Esophagus muscularis mucosa (tissue), 4 donors: Measurements from ENCODE around the gene PGBD5. TPM values are rescaled to one million over a fixed set of nuclear protein-coding genes. Genes with fewer than 3 reads are reported as not detected.

Experiments used
- DNase-seq: peaks from one replicate; pipeline ENCODE4 v3.0.0-alpha.2; 2017; ENCODE audit errors: extremely low spot score
- H3K27ac ChIP-seq, 4 donors: fragments of 200-600 bp; sonication (generic); replicated peaks in 1 of 4; 1 replicate in 3 of 4; 2 replicates in 1 of 4; pipeline ENCODE4 v1.5.1; 2016 to 2019; ENCODE audit warnings: mild to moderate bottlenecking in 1 of 4
- H3K27me3 ChIP-seq, 4 donors: fragments of 200-600 bp; sonication (generic); one replicate each; pipeline versions ENCODE4 v1.5.1 to v1.6.0; 2016 to 2019
- H3K36me3 ChIP-seq, 4 donors: fragments of 200-600 bp; sonication (generic); one replicate each; pipeline ENCODE4 v1.5.1; 2016 to 2019
- H3K4me1 ChIP-seq, 4 donors: fragments of 200-600 bp; sonication (generic); one replicate each; pipeline ENCODE4 v1.5.1; 2016 to 2019
- H3K4me3 ChIP-seq, 4 donors: fragments of 200-600 bp; sonication (generic); 1 replicate in 2 of 4; 2 replicates in 2 of 4; pipeline ENCODE4 v1.5.1; 2016 to 2019; ENCODE audit warnings: mild to moderate bottlenecking in 4 of 4, moderate library complexity in 1 of 4
- H3K9me3 ChIP-seq, 4 donors: fragments of 200-600 bp; sonication (generic); 1 replicate in 3 of 4; 2 replicates in 1 of 4; pipeline ENCODE4 v1.5.1; 2016 to 2019
- EP300 ChIP-seq: sonication (generic); formaldehyde crosslinking; IDR thresholded peaks from one replicate; pipeline ENCODE4 v1.6.1; 2017; ENCODE audit warnings: antibody characterized with exemption
- POLR2A ChIP-seq: fragments of 450-650 bp; IDR thresholded peaks from one replicate; pipeline ENCODE4 v1.6.1; 2017; ENCODE audit warnings: antibody characterized with exemption, moderate library complexity, mild to moderate bottlenecking, low read depth
- POLR2AphosphoS5 ChIP-seq, 2 donors: sonication (generic); formaldehyde crosslinking; IDR thresholded peaks; one replicate each; pipeline ENCODE4 v1.6.1; 2017; ENCODE audit warnings: antibody characterized with exemption in 2 of 2
- WGBS: methylation state at CpG from one replicate; pipeline ENCODE4 v1.1.5; 2018; 5-methylcytosine and 5-hydroxymethylcytosine counted together
- intact Hi-C: fragments of 100-400 bp; cut with DNase I; formaldehyde crosslinking; loops from one replicate; pipeline ENCODE4 v1.15.1; 2023
- total RNA-seq, 4 donors: library from RNA; depleted of rRNA; stranded (reverse); fragments of >200 nt; gene quantifications; one replicate each; pipeline versions ENCODE4 v1.1.0 to v1.2.1, GENCODE V29; 2016
- TF ChIP-seq, protein P1 (sequence below), 3 experiments: fragments of 200-600 bp in 2 of 3; fragments of 450-650 bp in 1 of 3; sonication (generic) in 2 of 3; IDR thresholded peaks; one replicate each; pipeline ENCODE4 v1.5.1; 2017 to 2019; ENCODE audit warnings: antibody characterized with exemption in 3 of 3, mild to moderate bottlenecking in 2 of 3, moderate library complexity in 1 of 3

PGBD5 gene
- total RNA-seq, 4 donors from 2014 or later: 0.19 to 1.2 (median 0.62) TPM

DNA sequence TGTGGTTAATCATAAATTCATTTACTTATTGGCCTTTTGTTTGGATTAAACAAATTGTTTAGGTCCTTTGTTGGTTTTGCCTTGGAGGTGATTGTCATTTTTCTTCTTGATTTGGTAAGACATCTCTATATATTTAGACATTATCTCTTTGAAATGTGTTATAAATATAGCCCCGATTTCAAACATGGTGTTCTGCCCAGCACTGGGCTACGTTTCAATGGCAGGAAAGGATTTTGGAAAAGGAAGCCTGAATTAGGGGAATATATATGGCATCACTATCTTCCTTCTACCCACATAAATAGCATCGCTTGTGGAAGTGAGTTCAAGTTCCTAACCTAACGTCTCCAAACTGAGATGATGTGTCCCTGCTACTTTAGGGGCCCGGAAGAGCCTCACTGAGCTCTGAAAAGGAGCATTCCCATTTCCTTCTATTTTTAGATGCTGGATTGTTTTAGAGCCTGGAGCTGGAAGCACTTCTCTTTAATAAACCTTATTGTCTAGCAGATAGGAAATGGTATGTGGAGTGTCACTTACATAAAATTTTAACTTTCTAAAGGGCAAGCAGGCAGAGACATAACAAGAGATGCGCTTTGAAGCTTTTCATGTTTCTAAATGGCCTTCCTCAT is 39.4 kb downstream of the PGBD5 start:
- peaks cover 0 to 8% (median 0%) of the 10 kb centered on the region in 4 donors for H3K4me1 ChIP-seq
- H3K27ac ChIP-seq: no peak overlapping the region
- no peak for DNase-seq
- WGBS: 62% methylated on average over 6 of the region's 6 CpGs
- intact Hi-C loops: no loop called here
- no peaks in the 10 kb centered on the region for H3K36me3 ChIP-seq
- no peak for TF ChIP-seq EP300
- H3K4me3 ChIP-seq: no peak overlapping the region
- no peaks in the 10 kb centered on the region for H3K27me3 ChIP-seq
- no peaks in the 10 kb centered on the region for H3K9me3 ChIP-seq

DNA sequence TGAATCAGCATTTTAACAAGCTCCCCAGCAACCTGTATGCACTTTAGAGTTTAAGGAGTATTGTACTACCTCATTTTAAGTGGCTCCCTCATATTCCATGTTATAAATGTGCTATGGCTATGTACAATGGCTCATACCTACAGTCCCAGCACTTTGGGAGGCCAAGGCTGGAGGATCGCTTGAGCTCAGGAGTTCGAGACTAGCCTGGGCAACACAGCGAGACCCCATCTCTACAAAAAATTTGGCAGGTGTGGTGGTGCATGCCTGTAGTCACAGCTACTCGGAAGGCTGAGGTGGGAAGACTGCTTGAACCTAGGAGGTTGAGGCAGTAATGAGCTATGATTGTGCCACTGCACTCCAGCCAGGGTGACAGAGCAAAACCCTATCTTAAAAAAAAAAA is 40.2 kb downstream of the PGBD5 start:
- H3K27ac ChIP-seq: no peak overlapping the region
- H3K36me3 ChIP-seq: no peaks in the 10 kb centered on the region
- WGBS: 93% methylated on average over 4 of the region's 4 CpGs
- no peaks in the 10 kb centered on the region for H3K27me3 ChIP-seq
- H3K4me3 ChIP-seq: no peak overlapping the region
- H3K9me3 ChIP-seq: no peaks in the 10 kb centered on the region
- DNase-seq: no peak
- intact Hi-C loops: no loop called here
- TF ChIP-seq EP300 (no peak), POLR2A (no peak), POLR2AphosphoS5 (IDR thresholded peaks at IDR 0.05) (no peak)
- TF ChIP-seq, protein P1, sequence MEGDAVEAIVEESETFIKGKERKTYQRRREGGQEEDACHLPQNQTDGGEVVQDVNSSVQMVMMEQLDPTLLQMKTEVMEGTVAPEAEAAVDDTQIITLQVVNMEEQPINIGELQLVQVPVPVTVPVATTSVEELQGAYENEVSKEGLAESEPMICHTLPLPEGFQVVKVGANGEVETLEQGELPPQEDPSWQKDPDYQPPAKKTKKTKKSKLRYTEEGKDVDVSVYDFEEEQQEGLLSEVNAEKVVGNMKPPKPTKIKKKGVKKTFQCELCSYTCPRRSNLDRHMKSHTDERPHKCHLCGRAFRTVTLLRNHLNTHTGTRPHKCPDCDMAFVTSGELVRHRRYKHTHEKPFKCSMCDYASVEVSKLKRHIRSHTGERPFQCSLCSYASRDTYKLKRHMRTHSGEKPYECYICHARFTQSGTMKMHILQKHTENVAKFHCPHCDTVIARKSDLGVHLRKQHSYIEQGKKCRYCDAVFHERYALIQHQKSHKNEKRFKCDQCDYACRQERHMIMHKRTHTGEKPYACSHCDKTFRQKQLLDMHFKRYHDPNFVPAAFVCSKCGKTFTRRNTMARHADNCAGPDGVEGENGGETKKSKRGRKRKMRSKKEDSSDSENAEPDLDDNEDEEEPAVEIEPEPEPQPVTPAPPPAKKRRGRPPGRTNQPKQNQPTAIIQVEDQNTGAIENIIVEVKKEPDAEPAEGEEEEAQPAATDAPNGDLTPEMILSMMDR (IDR thresholded peaks at IDR 0.05): no peak
- peaks cover 0 to 8% (median 0%) of the 10 kb centered on the region in 4 donors for H3K4me1 ChIP-seq

DNA sequence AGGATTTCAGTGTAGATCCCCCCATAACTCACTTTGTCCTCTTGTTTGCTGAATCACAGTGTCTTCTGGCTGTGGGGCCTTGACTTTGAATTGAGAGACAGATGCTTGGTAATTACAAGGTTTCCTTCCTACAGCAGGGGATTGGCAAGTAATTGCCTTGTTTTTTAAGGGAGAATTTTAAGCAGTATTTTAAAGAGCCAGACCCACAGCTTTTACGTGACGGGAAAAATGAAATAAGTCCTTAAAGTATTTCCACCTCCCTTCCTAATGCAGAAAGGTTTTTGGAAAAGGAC is 41.0 kb downstream of the PGBD5 start:
- H3K27ac ChIP-seq: no peak overlapping the region

DNA sequence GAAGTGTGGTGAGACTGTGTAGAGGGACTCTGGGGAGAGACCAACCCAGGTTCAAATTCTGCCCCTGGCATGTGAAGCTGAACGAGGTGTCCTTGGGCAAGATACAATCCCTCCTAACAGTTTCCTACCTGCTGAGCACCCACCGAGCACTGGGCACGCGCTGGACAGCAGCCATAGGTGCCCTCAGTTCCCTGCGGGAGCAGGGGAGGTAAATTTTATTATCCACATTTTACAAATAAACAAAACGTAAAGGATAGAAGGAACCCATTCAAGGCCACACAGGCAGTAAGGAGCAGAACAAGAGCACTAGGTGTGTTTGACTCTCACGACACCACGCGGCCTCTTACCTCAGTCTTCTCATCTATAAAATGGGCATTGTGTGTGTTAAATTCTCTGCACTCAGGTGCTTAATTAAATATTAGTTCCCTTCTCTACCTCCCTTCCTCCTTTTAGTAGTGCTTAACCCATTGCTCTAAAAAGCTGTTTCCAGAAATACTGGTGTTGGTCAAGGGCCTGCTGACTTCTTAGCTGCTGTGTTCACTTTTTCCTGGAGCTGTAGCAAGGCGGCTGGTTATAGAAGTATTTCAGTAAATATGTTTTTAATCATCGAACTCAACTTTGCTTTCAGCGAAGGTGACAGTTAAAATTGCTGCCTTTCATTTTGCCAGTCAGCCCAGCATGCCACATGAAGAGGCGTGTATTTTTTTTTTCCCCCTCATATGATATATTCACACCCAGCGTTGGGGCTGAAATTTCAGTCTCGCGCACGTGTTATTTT is 41.6 kb downstream of the PGBD5 start:
- Histone ChIP-seq H3K4me1 (peaks cover 0 to 8% (median 0%) of the 10 kb centered on the region in 4 donors), H3K9me3 (peaks cover 0 to 10% (median 9%) of the 10 kb centered on the region in 4 donors), H3K4me3 (no peak overlapping the region), H3K27ac (no peak overlapping the region), H3K27me3 (peaks cover 0 to 6% (median 0%) of the 10 kb centered on the region in 4 donors), H3K36me3 (no peaks in the 10 kb centered on the region)
- intact Hi-C loops: no loop called here
- TF ChIP-seq POLR2A (no peak), POLR2AphosphoS5 (IDR thresholded peaks at IDR 0.05) (no peak), EP300 (no peak)
- TF ChIP-seq, protein P1 (IDR thresholded peaks at IDR 0.05): no peak
- WGBS: 85% methylated on average over 17 of the region's 17 CpGs
- DNase-seq: no peak

More for the DNA sequence above, 41.0 kb downstream of the PGBD5 start:
- TF ChIP-seq, protein P1 (IDR thresholded peaks at IDR 0.05): no peak
- TF ChIP-seq POLR2AphosphoS5 (IDR thresholded peaks at IDR 0.05) (no peak), EP300 (no peak), POLR2A (no peak)
- intact Hi-C loops: no loop called here
- H3K36me3 ChIP-seq: no peaks in the 10 kb centered on the region
- no peak for DNase-seq
- H3K4me3 ChIP-seq: no peak overlapping the region
- peaks cover 0 to 5% (median 3%) of the 10 kb centered on the region in 4 donors for H3K9me3 ChIP-seq
- peaks cover 0 to 8% (median 0%) of the 10 kb centered on the region in 4 donors for H3K4me1 ChIP-seq
- 83% methylated on average over 2 of the region's 2 CpGs for WGBS
- peaks cover 0 to 6% (median 0%) of the 10 kb centered on the region in 4 donors for H3K27me3 ChIP-seq

DNA sequence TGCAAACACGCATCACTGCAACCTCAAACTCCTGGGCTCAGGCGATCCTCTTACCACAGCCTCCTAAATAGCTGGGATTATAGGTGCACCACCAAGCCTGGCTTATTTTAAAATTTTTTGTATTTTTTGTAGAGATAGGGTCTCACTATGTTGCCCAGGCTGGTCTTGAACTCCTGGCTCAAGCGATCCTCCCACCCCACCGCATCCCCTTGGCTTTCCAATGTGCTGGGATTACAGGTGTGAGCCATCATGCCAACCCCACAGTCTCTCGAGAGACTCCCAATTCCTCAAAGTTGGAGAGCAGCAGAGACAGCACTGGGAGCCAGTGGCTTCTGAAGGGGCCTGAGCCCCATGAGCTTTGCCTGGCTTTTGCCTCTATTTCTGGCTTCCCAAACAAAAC is 42.7 kb downstream of the PGBD5 start:
- peaks cover 0 to 20% (median 18%) of the 10 kb centered on the region in 4 donors for H3K9me3 ChIP-seq
- no peak overlapping the region for H3K27ac ChIP-seq
- 86% methylated on average over 5 of the region's 5 CpGs for WGBS
- H3K27me3 ChIP-seq: peaks cover 0 to 6% (median 0%) of the 10 kb centered on the region in 4 donors
- H3K4me1 ChIP-seq: peaks cover 0 to 8% (median 0%) of the 10 kb centered on the region in 4 donors
- no peak overlapping the region for H3K4me3 ChIP-seq
- H3K36me3 ChIP-seq: no peaks in the 10 kb centered on the region
- TF ChIP-seq, protein P1 (IDR thresholded peaks at IDR 0.05): no peak
- no peak for TF ChIP-seq POLR2AphosphoS5 (IDR thresholded peaks at IDR 0.05)
- TF ChIP-seq POLR2A: no peak
- TF ChIP-seq EP300: no peak
- intact Hi-C loops: no loop called here
- no peak for DNase-seq
